Naive thymus-derived CD4-positive, alpha-beta T cell (primary cell): Measurements from ENCODE around the gene GRAMD1B. TPM values are rescaled to one million over a fixed set of nuclear protein-coding genes. Genes with fewer than 3 reads are reported as not detected.
"Not testable (repeated sequence)": the region's sequence is repeated elsewhere in the genome, so short reads cannot be mapped to it uniquely, and the experiment has no call there.

Source experiments
- ATAC-seq: fragments of 150-1000 bp; cut with Tn5 transposase; 2 replicates; pipeline ENCODE4 v1.10.0; 2021; ENCODE audit warnings: mild to moderate bottlenecking, moderate library complexity
- CTCF ChIA-PET: fragments of 350-600 bp; sonication (Branson Sonifier 250); formaldehyde crosslinking; loops from one replicate; lab custom pipeline; 2021; ENCODE audit warnings: antibody characterized with exemption; lab: Charles Lee
- POLR2A ChIA-PET: fragments of 350-600 bp; sonication (Branson Sonifier 250); formaldehyde crosslinking; loops from one replicate; lab custom pipeline; 2021; ENCODE audit warnings: antibody characterized with exemption, inconsistent platforms; lab: Charles Lee
- DNase-seq, 9 donors: peaks; one replicate each; pipeline versions ENCODE4 v3.0.0 to v3.0.0-alpha.2; 2020 to 2022; ENCODE audit warnings: mixed read lengths in 1 of 9
- H3K27ac ChIP-seq: one replicate; pipeline ENCODE4 v1.7.0; 2013; ENCODE audit warnings: mild to moderate bottlenecking, low read depth, low read length, moderate library complexity
- H3K27me3 ChIP-seq, 2 donors: one replicate each; pipeline ENCODE4 v1.7.0; 2013; ENCODE audit warnings: low read length in 2 of 2, mild to moderate bottlenecking in 2 of 2, moderate library complexity in 2 of 2; ENCODE audit not compliant: control insufficient read depth in 2 of 2, insufficient read depth in 2 of 2
- H3K36me3 ChIP-seq, 3 experiments: 1 replicate in 2 of 3; 2 replicates in 1 of 3; pipeline ENCODE4 v1.7.0; 2013; ENCODE audit warnings: low read length in 3 of 3, mild to moderate bottlenecking in 3 of 3, moderate library complexity in 1 of 3; ENCODE audit not compliant: insufficient read depth in 3 of 3, control insufficient read depth in 2 of 3
- H3K4me1 ChIP-seq, 2 donors: one replicate each; pipeline ENCODE4 v1.7.0; 2013; ENCODE audit warnings: low read length in 2 of 2, mild to moderate bottlenecking in 2 of 2, moderate library complexity in 1 of 2; ENCODE audit not compliant: control insufficient read depth in 2 of 2, insufficient read depth in 2 of 2
- H3K4me3 ChIP-seq: 2 replicates; pipeline ENCODE4 v1.7.0; 2013; ENCODE audit warnings: mild to moderate bottlenecking, low read length
- H3K9me3 ChIP-seq, 3 experiments: 1 replicate in 2 of 3; 2 replicates in 1 of 3; pipeline ENCODE4 v1.7.0; 2013; ENCODE audit warnings: low read length in 3 of 3; ENCODE audit not compliant: control insufficient read depth in 2 of 3
- H3K27ac Mint-ChIP-seq, 9 donors: one replicate each; pipeline ENCODE4 v1.8.0; 2020 to 2022; ENCODE audit warnings: mixed read lengths in 9 of 9, mild to moderate bottlenecking in 8 of 9, moderate library complexity in 5 of 9, inconsistent platforms in 2 of 9
- H3K27me3 Mint-ChIP-seq, 5 donors: one replicate each; pipeline ENCODE4 v1.8.0; 2021 to 2022; ENCODE audit warnings: mixed read lengths in 5 of 5, mild to moderate bottlenecking in 1 of 5
- H3K36me3 Mint-ChIP-seq, 5 donors: one replicate each; pipeline ENCODE4 v1.8.0; 2020 to 2022; ENCODE audit warnings: mixed read lengths in 5 of 5, mild to moderate bottlenecking in 3 of 5, inconsistent platforms in 1 of 5
- H3K4me1 Mint-ChIP-seq, 7 donors: one replicate each; pipeline ENCODE4 v1.8.0; 2020 to 2022; ENCODE audit warnings: mixed read lengths in 7 of 7, mild to moderate bottlenecking in 3 of 7, inconsistent platforms in 1 of 7
- H3K4me3 Mint-ChIP-seq, 10 donors: one replicate each; pipeline ENCODE4 v1.8.0; 2020 to 2022; ENCODE audit warnings: mild to moderate bottlenecking in 10 of 10, mixed read lengths in 10 of 10, moderate library complexity in 6 of 10, inconsistent platforms in 2 of 10
- H3K9me3 Mint-ChIP-seq, 11 donors: one replicate each; pipeline ENCODE4 v1.8.0; 2020 to 2022; ENCODE audit warnings: mixed read lengths in 11 of 11, mild to moderate bottlenecking in 4 of 11, inconsistent platforms in 1 of 11, moderate library complexity in 1 of 11
- intact Hi-C, 2 donors: fragments of 100-400 bp; cut with micrococcal nuclease; formaldehyde crosslinking; loops; one replicate each; pipeline ENCODE4 v1.15.1; 2023
- polyA plus RNA-seq, 2 donors: library from polyadenylated mRNA; unstranded; fragments of 300-500 nt; fragmentation: Illumina TruSeq; gene quantifications; one replicate each; pipeline ENCODE4 v1.2.3, GENCODE V29; 2021
- total RNA-seq, 6 experiments: library from RNA in 5 of 6; stranded (reverse) in 5 of 6; gene quantifications; 1 replicate in 5 of 6; 2 replicates in 1 of 6; pipeline ENCODE4 v1.2.3 and lab custom pipeline; 2021 to 2026

GRAMD1B gene
- total and polyA plus RNA-seq, 7 experiments from 2014 or later, result 1.7 to 88.9 (median 10.0) TPM

GRCh38 chr11:123465667-123466066, 35.6 kb downstream of the GRAMD1B start:
- peak overlapping the region in 1 of 9 donors; percentile 21 for H3K27ac Mint-ChIP-seq
- ATAC-seq, result peak; percentile 72
- peak overlapping the region in 1 of 10 donors; percentile 28 for H3K4me3 Mint-ChIP-seq
- DNase-seq, POLR2A ChIA-PET, H3K9me3 Mint-ChIP-seq, H3K4me1 ChIP-seq, H3K27me3 ChIP-seq, H3K36me3 ChIP-seq, H3K4me3 ChIP-seq, H3K27me3 Mint-ChIP-seq, intact Hi-C loops, H3K9me3 ChIP-seq, H3K27ac ChIP-seq: not testable (repeated sequence)
- peaks cover 0 to 67% (median 3%) of the 10 kb centered on the region in 7 donors for H3K4me1 Mint-ChIP-seq
- CTCF ChIA-PET, result interaction anchor here (0.9 kb wide), 1 partner anchor 484 kb away, joined by 4 read pairs; no protein-coding TSS in a partner anchor
- peaks cover 0 to 36% (median 0%) of the 10 kb centered on the region in 5 donors for H3K36me3 Mint-ChIP-seq

GRCh38 chr11:123466172-123466571, 36.1 kb downstream of the GRAMD1B start:
- intact Hi-C loops, result not testable (repeated sequence)

GRCh38 chr11:123469089-123469488, 39.0 kb downstream of the GRAMD1B start:
- peaks cover 0 to 27% (median 0%) of the 10 kb centered on the region in 5 donors for H3K36me3 Mint-ChIP-seq
- no peak overlapping the region for H3K4me3 Mint-ChIP-seq
- ATAC-seq (no peak), DNase-seq (no peak)
- no peaks in the 10 kb centered on the region for H3K36me3 ChIP-seq
- H3K4me1 Mint-ChIP-seq, result peaks cover 0 to 56% (median 3%) of the 10 kb centered on the region in 7 donors
- H3K27ac ChIP-seq, result no peak overlapping the region
- POLR2A ChIA-PET, result no interaction called here
- H3K9me3 ChIP-seq, result no peaks in the 10 kb centered on the region
- H3K27me3 Mint-ChIP-seq, result no peaks in the 10 kb centered on the region
- CTCF ChIA-PET, result no interaction called here
- H3K27me3 ChIP-seq, result no peaks in the 10 kb centered on the region
- H3K4me3 ChIP-seq, result no peak overlapping the region
- peaks cover 0 to 2% (median 0%) of the 10 kb centered on the region in 11 donors for H3K9me3 Mint-ChIP-seq
- no peaks in the 10 kb centered on the region for H3K4me1 ChIP-seq
- intact Hi-C loops, result no loop called here
- H3K27ac Mint-ChIP-seq, result peak overlapping the region in 2 of 9 donors; percentile 7 to 9

More at GRCh38 chr11:123466172-123466571, 36.1 kb downstream of the GRAMD1B start:
- Mint-ChIP-seq H3K36me3 (peaks cover 0 to 36% (median 0%) of the 10 kb centered on the region in 5 donors), H3K4me1 (peaks cover 0 to 68% (median 3%) of the 10 kb centered on the region in 7 donors), H3K27ac (peak overlapping the region in 1 of 9 donors; percentile 81), H3K4me3 (peak overlapping the region in 2 of 10 donors; percentile 23 to 34)
- H3K4me1 ChIP-seq, H3K27me3 Mint-ChIP-seq, ATAC-seq, H3K9me3 Mint-ChIP-seq, H3K27ac ChIP-seq, H3K36me3 ChIP-seq, CTCF ChIA-PET, H3K27me3 ChIP-seq, DNase-seq, H3K9me3 ChIP-seq, POLR2A ChIA-PET, H3K4me3 ChIP-seq: not testable (repeated sequence)

GRCh38 chr11:123469586-123469985, 39.5 kb downstream of the GRAMD1B start:
- DNase-seq (no peak), ATAC-seq (no peak)
- Histone ChIP-seq H3K9me3 (no peaks in the 10 kb centered on the region), H3K36me3 (no peaks in the 10 kb centered on the region), H3K4me3 (no peak overlapping the region), H3K4me1 (no peaks in the 10 kb centered on the region), H3K27me3 (no peaks in the 10 kb centered on the region), H3K27ac (no peak overlapping the region)
- POLR2A ChIA-PET, result no interaction called here
- peaks cover 0 to 54% (median 3%) of the 10 kb centered on the region in 7 donors for H3K4me1 Mint-ChIP-seq
- H3K27me3 Mint-ChIP-seq, result no peaks in the 10 kb centered on the region
- CTCF ChIA-PET, result interaction anchor here (1.2 kb wide), 1 partner anchor 10 kb away, joined by 4 read pairs; no protein-coding TSS in a partner anchor
- peaks cover 0 to 2% (median 0%) of the 10 kb centered on the region in 11 donors for H3K9me3 Mint-ChIP-seq
- no peak overlapping the region for H3K4me3 Mint-ChIP-seq
- intact Hi-C loops, result no loop called here
- no peak overlapping the region for H3K27ac Mint-ChIP-seq
- H3K36me3 Mint-ChIP-seq, result peaks cover 0 to 25% (median 0%) of the 10 kb centered on the region in 5 donors

- intact Hi-C loops, result no loop called here
- Mint-ChIP-seq H3K36me3 (peaks cover 0 to 19% (median 0%) of the 10 kb centered on the region in 5 donors), H3K27ac (no peak overlapping the region), H3K4me3 (no peak overlapping the region), H3K27me3 (no peaks in the 10 kb centered on the region), H3K9me3 (no peaks in the 10 kb centered on the region), H3K4me1 (peaks cover 0 to 52% (median 0%) of the 10 kb centered on the region in 7 donors)
- Histone ChIP-seq H3K4me3 (no peak overlapping the region), H3K9me3 (no peaks in the 10 kb centered on the region), H3K27ac (no peak overlapping the region), H3K27me3 (no peaks in the 10 kb centered on the region), H3K4me1 (no peaks in the 10 kb centered on the region), H3K36me3 (no peaks in the 10 kb centered on the region)
- ATAC-seq (no peak), DNase-seq (no peak)
- CTCF ChIA-PET, result no interaction called here
- POLR2A ChIA-PET, result no interaction called here
Observed at GRCh38 chr11:123470842-123471241, 40.8 kb downstream of the GRAMD1B start.

- no peaks in the 10 kb centered on the region for H3K27me3 ChIP-seq
- H3K4me1 Mint-ChIP-seq, result peaks cover 0 to 48% (median 0%) of the 10 kb centered on the region in 7 donors
- H3K36me3 Mint-ChIP-seq, result peaks cover 0 to 14% (median 0%) of the 10 kb centered on the region in 5 donors
- H3K4me1 ChIP-seq, result no peaks in the 10 kb centered on the region
- no peaks in the 10 kb centered on the region for H3K27me3 Mint-ChIP-seq
- intact Hi-C loops, result no loop called here
- H3K4me3 Mint-ChIP-seq, result no peak overlapping the region
- ATAC-seq (no peak), DNase-seq (no peak)
- no peaks in the 10 kb centered on the region for H3K9me3 Mint-ChIP-seq
- H3K9me3 ChIP-seq, result no peaks in the 10 kb centered on the region
- no peaks in the 10 kb centered on the region for H3K36me3 ChIP-seq
- CTCF ChIA-PET, result no interaction called here
- H3K27ac ChIP-seq, result no peak overlapping the region
- H3K4me3 ChIP-seq, result no peak overlapping the region
- POLR2A ChIA-PET, result no interaction called here
- no peak overlapping the region for H3K27ac Mint-ChIP-seq
Observed at GRCh38 chr11:123472236-123472935, 42.3 kb downstream of the GRAMD1B start.
